Lung (tissue), 12 donors: ENCODE results near the gene SPRN. TPM values are rescaled to one million over a fixed set of nuclear protein-coding genes. Genes with fewer than 3 reads are reported as not detected.

Source experiments
- ATAC-seq: fragments of 200-7000 bp; cut with Tn5 transposase; one replicate; pipeline ENCODE4 v1.9.1; 2020; ENCODE audit warnings: moderate number of reproducible peaks; ENCODE audit not compliant: insufficient read depth, low FRiP score
- DNase-seq, 3 donors: peaks; one replicate each; pipeline ENCODE4 v3.0.0-alpha.2; 2013 to 2017
- H3K27ac ChIP-seq, 2 donors: one replicate each; pipeline ENCODE4 v1.5.1; 2013; ENCODE audit warnings: mild to moderate bottlenecking in 2 of 2, moderate library complexity in 2 of 2, control low read depth in 1 of 2, inconsistent platforms in 1 of 2, low read depth in 1 of 2, low read length in 1 of 2
- H3K27me3 ChIP-seq, 3 donors: one replicate each; pipeline ENCODE4 v1.5.1; 2013; ENCODE audit warnings: low read length in 2 of 3; ENCODE audit not compliant: control insufficient read depth in 3 of 3, insufficient read depth in 3 of 3
- H3K36me3 ChIP-seq, 4 donors: one replicate each; pipeline ENCODE4 v1.5.1; 2013; ENCODE audit warnings: low read length in 4 of 4, mild to moderate bottlenecking in 1 of 4, moderate library complexity in 1 of 4; ENCODE audit not compliant: control insufficient read depth in 4 of 4, insufficient read depth in 4 of 4
- H3K4me1 ChIP-seq, 5 donors: one replicate each; pipeline ENCODE4 v1.5.1; 2013; ENCODE audit warnings: low read length in 5 of 5, mild to moderate bottlenecking in 2 of 5, moderate library complexity in 1 of 5; ENCODE audit not compliant: control insufficient read depth in 5 of 5, insufficient read depth in 5 of 5
- H3K4me3 ChIP-seq: one replicate; pipeline ENCODE4 v1.5.1; 2013; ENCODE audit warnings: mild to moderate bottlenecking, control low read depth, moderate library complexity
- H3K9ac ChIP-seq, 2 donors: one replicate each; pipeline ENCODE4 v1.5.1; 2013; ENCODE audit warnings: low read length in 2 of 2, control low read depth in 1 of 2; ENCODE audit not compliant: insufficient read depth in 1 of 2
- H3K9me3 ChIP-seq, 4 donors: one replicate each; pipeline ENCODE4 v1.5.1; 2013; ENCODE audit warnings: low read length in 3 of 4, mild to moderate bottlenecking in 1 of 4, moderate library complexity in 1 of 4; ENCODE audit not compliant: control insufficient read depth in 4 of 4, insufficient read depth in 3 of 4
- CTCF ChIP-seq: IDR thresholded peaks from 2 replicates; pipeline ENCODE4 v1.5.1; 2012; ENCODE audit warnings: mild to moderate bottlenecking; ENCODE audit errors: control extremely low read depth, extremely low read depth
- WGBS, 2 donors: extraction: QIAGEN DNeasy Blood & Tissue Kit; methylation state at CpG; one replicate each; pipeline ENCODE4 v1.1.7; 2013; 5-methylcytosine and 5-hydroxymethylcytosine counted together
- polyA plus RNA-seq, 2 donors: library from polyadenylated mRNA; stranded (reverse); fragments of 200-250 nt; gene quantifications; one replicate each; pipeline ENCODE4 v1.2.1, GENCODE V29; 2013
- total RNA-seq, 2 donors: library from RNA; depleted of rRNA in 1 of 2; stranded (reverse); fragments of >200 nt in 1 of 2; gene quantifications; one replicate each; pipeline ENCODE4 v1.2.1, GENCODE V29; 2014 to 2021
- donor health status: control.
- donor health status: control.
- donor health status: Bipolar disorder and iron deficiency.
- donor health status: healthy.
- donor health status: DM: yes; HTN: yes; CAD: no.

Gene SPRN
- total and polyA plus RNA-seq, 4 donors = 0.11 to 0.34 (median 0.16) TPM

GRCh38 chr10:133467286-133467911 lies 43.0 kb upstream of the SPRN start:
- ATAC-seq (no peak), DNase-seq (no peak)
- H3K4me3 ChIP-seq = no peak overlapping the region
- peaks cover 0 to 16% (median 0%) of the 10 kb centered on the region in 3 donors for H3K27me3 ChIP-seq
- no peaks in the 10 kb centered on the region for H3K4me1 ChIP-seq
- 92 to 95% methylated on average over 17 of the region's 17 CpGs for WGBS, 2 donors
- H3K9me3 ChIP-seq = peaks cover 0 to 9% (median 2%) of the 10 kb centered on the region in 4 donors
- no peak overlapping the region for H3K9ac ChIP-seq
- no peak for TF ChIP-seq CTCF
- H3K27ac ChIP-seq = no peak overlapping the region
- no peaks in the 10 kb centered on the region for H3K36me3 ChIP-seq

- DNase-seq = no peak
- H3K4me1 ChIP-seq = no peaks in the 10 kb centered on the region
Observed at GRCh38 chr10:133466683-133467275, 42.4 kb upstream of the SPRN start.

GRCh38 chr10:133465950-133466474 lies 41.6 kb upstream of the SPRN start:
- H3K4me3 ChIP-seq = no peak overlapping the region

More at GRCh38 chr10:133466683-133467275, 42.4 kb upstream of the SPRN start:
- no peak for ATAC-seq
- no peaks in the 10 kb centered on the region for H3K36me3 ChIP-seq
- no peak overlapping the region for H3K27ac ChIP-seq
- TF ChIP-seq CTCF = no peak
- 92 to 95% methylated on average over 7 of the region's 7 CpGs for WGBS, 2 donors
- H3K9me3 ChIP-seq = peaks cover 0 to 9% (median 2%) of the 10 kb centered on the region in 4 donors
- H3K27me3 ChIP-seq = peaks cover 0 to 16% (median 0%) of the 10 kb centered on the region in 3 donors
- no peak overlapping the region for H3K9ac ChIP-seq
- no peak overlapping the region for H3K4me3 ChIP-seq

More at GRCh38 chr10:133465950-133466474, 41.6 kb upstream of the SPRN start:
- DNase-seq = no peak
- Histone ChIP-seq H3K4me1 (no peaks in the 10 kb centered on the region), H3K27me3 (peaks cover 0 to 16% (median 0%) of the 10 kb centered on the region in 3 donors), H3K9ac (no peak overlapping the region), H3K9me3 (peaks cover 0 to 9% (median 2%) of the 10 kb centered on the region in 4 donors), H3K27ac (no peak overlapping the region), H3K36me3 (no peaks in the 10 kb centered on the region)
- TF ChIP-seq CTCF = no peak
- no peak for ATAC-seq
- 90% methylated on average over 7 of the region's 7 CpGs for WGBS, 2 donors
